B cell (primary cell): ENCODE results near the gene PRPF31.
"Not testable (repeated sequence)": the region's sequence is repeated elsewhere in the genome, so short reads cannot be mapped to it uniquely, and the experiment has no call there.

ENCODE experiments used
- CTCF ChIP-seq: fragments of 200-600 bp; IDR thresholded peaks from one replicate; pipeline ENCODE4 v1.8.0; 2022; ENCODE audit warnings: antibody characterized with exemption, mild to moderate bottlenecking
- EZH2 ChIP-seq: IDR thresholded peaks from 2 replicates; pipeline ENCODE4 v1.6.1; 2012; ENCODE audit warnings: borderline replicate concordance, low read depth, mild to moderate bottlenecking, moderate library complexity, low read length; ENCODE audit not compliant: insufficient read depth, poor library complexity, severe bottlenecking

GRCh38 chr19:54099903-54100255 is 15.7 kb upstream of the PRPF31 start:
- not testable (repeated sequence) for TF ChIP-seq CTCF, EZH2
